ENCODE results near the gene GAN.

The GAN gene

GRCh38 chr16:81347425-81347824 lies 32.7 kb downstream of the GAN start:
- Histone ChIP-seq H3K27ac (ENCODE audit: low read depth in 2 of 2, low read length in 2 of 2) (no peak overlapping the region), H3K36me3 (ENCODE audit: control insufficient read depth in 2 of 2, insufficient read depth in 2 of 2, low read length in 2 of 2) (peaks cover 0 to 2% of the 10 kb centered on the region in 2 donors), H3K27me3 (ENCODE audit: control insufficient read depth in 2 of 2, insufficient read depth in 2 of 2, low read length in 2 of 2) (no peaks in the 10 kb centered on the region), H3K4me1 (ENCODE audit: control insufficient read depth in 2 of 2, insufficient read depth in 2 of 2, low read length in 2 of 2) (no peaks in the 10 kb centered on the region), H3K9me3 (ENCODE audit: control insufficient read depth in 2 of 2, low read length in 2 of 2) (peaks cover 2 to 4% of the 10 kb centered on the region in 2 donors), H3K4me3 (ENCODE audit: low read length in 2 of 2) (no peak overlapping the region), H3K9ac (ENCODE audit: low read depth in 1 of 2, low read length in 2 of 2) (no peak overlapping the region)

GRCh38 chr16:81349608-81350305 lies 35.0 kb downstream of the GAN start:
- Histone ChIP-seq H3K4me3 (ENCODE audit: low read length in 2 of 2) (no peak overlapping the region), H3K27ac (ENCODE audit: low read depth in 2 of 2, low read length in 2 of 2) (no peak overlapping the region)

GRCh38 chr16:81350306-81350615 lies 35.5 kb downstream of the GAN start:
- H3K4me3 ChIP-seq (ENCODE audit: low read length in 2 of 2): no peak overlapping the region
- no peak overlapping the region for H3K9ac ChIP-seq (ENCODE audit: low read depth in 1 of 2, low read length in 2 of 2)
- peaks cover 2 to 4% of the 10 kb centered on the region in 2 donors for H3K9me3 ChIP-seq (ENCODE audit: control insufficient read depth in 2 of 2, low read length in 2 of 2)
- no peak overlapping the region for H3K27ac ChIP-seq (ENCODE audit: low read depth in 2 of 2, low read length in 2 of 2)
- H3K36me3 ChIP-seq (ENCODE audit: control insufficient read depth in 2 of 2, insufficient read depth in 2 of 2, low read length in 2 of 2): peaks cover 0 to 14% of the 10 kb centered on the region in 2 donors
- no peaks in the 10 kb centered on the region for H3K4me1 ChIP-seq (ENCODE audit: control insufficient read depth in 2 of 2, insufficient read depth in 2 of 2, low read length in 2 of 2)
- H3K27me3 ChIP-seq (ENCODE audit: control insufficient read depth in 2 of 2, insufficient read depth in 2 of 2, low read length in 2 of 2): no peaks in the 10 kb centered on the region

More at GRCh38 chr16:81349608-81350305, 35.0 kb downstream of the GAN start:
- no peaks in the 10 kb centered on the region for H3K27me3 ChIP-seq (ENCODE audit: control insufficient read depth in 2 of 2, insufficient read depth in 2 of 2, low read length in 2 of 2)
- H3K9me3 ChIP-seq (ENCODE audit: control insufficient read depth in 2 of 2, low read length in 2 of 2): peaks cover 2 to 4% of the 10 kb centered on the region in 2 donors
- H3K9ac ChIP-seq (ENCODE audit: low read depth in 1 of 2, low read length in 2 of 2): no peak overlapping the region
- peaks cover 0 to 12% of the 10 kb centered on the region in 2 donors for H3K36me3 ChIP-seq (ENCODE audit: control insufficient read depth in 2 of 2, insufficient read depth in 2 of 2, low read length in 2 of 2)
- no peaks in the 10 kb centered on the region for H3K4me1 ChIP-seq (ENCODE audit: control insufficient read depth in 2 of 2, insufficient read depth in 2 of 2, low read length in 2 of 2)

GRCh38 chr16:81353895-81354294 lies 39.1 kb downstream of the GAN start:
- Histone ChIP-seq H3K9ac (ENCODE audit: low read depth in 1 of 2, low read length in 2 of 2) (no peak overlapping the region), H3K27me3 (ENCODE audit: control insufficient read depth in 2 of 2, insufficient read depth in 2 of 2, low read length in 2 of 2) (no peaks in the 10 kb centered on the region), H3K9me3 (ENCODE audit: control insufficient read depth in 2 of 2, low read length in 2 of 2) (no peaks in the 10 kb centered on the region), H3K27ac (ENCODE audit: low read depth in 2 of 2, low read length in 2 of 2) (no peak overlapping the region), H3K4me3 (ENCODE audit: low read length in 2 of 2) (no peak overlapping the region), H3K4me1 (ENCODE audit: control insufficient read depth in 2 of 2, insufficient read depth in 2 of 2, low read length in 2 of 2) (no peaks in the 10 kb centered on the region), H3K36me3 (ENCODE audit: control insufficient read depth in 2 of 2, insufficient read depth in 2 of 2, low read length in 2 of 2) (peaks cover 13 to 22% of the 10 kb centered on the region in 2 donors)

- H3K9ac ChIP-seq (ENCODE audit: low read depth in 1 of 2, low read length in 2 of 2): no peak overlapping the region
These were observed 43.0 kb downstream of the GAN start for GRCh38 chr16:81357711-81358260.

GRCh38 chr16:81358860-81359259 lies 44.1 kb downstream of the GAN start:
- Histone ChIP-seq H3K4me1 (ENCODE audit: control insufficient read depth in 2 of 2, insufficient read depth in 2 of 2, low read length in 2 of 2) (no peaks in the 10 kb centered on the region), H3K27me3 (ENCODE audit: control insufficient read depth in 2 of 2, insufficient read depth in 2 of 2, low read length in 2 of 2) (no peaks in the 10 kb centered on the region), H3K36me3 (ENCODE audit: control insufficient read depth in 2 of 2, insufficient read depth in 2 of 2, low read length in 2 of 2) (peaks cover 31 to 34% of the 10 kb centered on the region in 2 donors), H3K4me3 (ENCODE audit: low read length in 2 of 2) (no peak overlapping the region), H3K27ac (ENCODE audit: low read depth in 2 of 2, low read length in 2 of 2) (no peak overlapping the region), H3K9me3 (ENCODE audit: control insufficient read depth in 2 of 2, low read length in 2 of 2) (no peaks in the 10 kb centered on the region), H3K9ac (ENCODE audit: low read depth in 1 of 2, low read length in 2 of 2) (no peak overlapping the region)

More at GRCh38 chr16:81357711-81358260, 43.0 kb downstream of the GAN start:
- Histone ChIP-seq H3K9me3 (ENCODE audit: control insufficient read depth in 2 of 2, low read length in 2 of 2) (no peaks in the 10 kb centered on the region), H3K4me1 (ENCODE audit: control insufficient read depth in 2 of 2, insufficient read depth in 2 of 2, low read length in 2 of 2) (no peaks in the 10 kb centered on the region), H3K4me3 (ENCODE audit: low read length in 2 of 2) (no peak overlapping the region), H3K27me3 (ENCODE audit: control insufficient read depth in 2 of 2, insufficient read depth in 2 of 2, low read length in 2 of 2) (no peaks in the 10 kb centered on the region), H3K27ac (ENCODE audit: low read depth in 2 of 2, low read length in 2 of 2) (no peak overlapping the region), H3K36me3 (ENCODE audit: control insufficient read depth in 2 of 2, insufficient read depth in 2 of 2, low read length in 2 of 2) (peaks cover 27 to 30% of the 10 kb centered on the region in 2 donors)

GRCh38 chr16:81360135-81360534 lies 45.4 kb downstream of the GAN start:
- peaks cover 32 to 42% of the 10 kb centered on the region in 2 donors for H3K36me3 ChIP-seq (ENCODE audit: control insufficient read depth in 2 of 2, insufficient read depth in 2 of 2, low read length in 2 of 2)
- no peak overlapping the region for H3K9ac ChIP-seq (ENCODE audit: low read depth in 1 of 2, low read length in 2 of 2)
- H3K4me3 ChIP-seq (ENCODE audit: low read length in 2 of 2): no peak overlapping the region
- H3K4me1 ChIP-seq (ENCODE audit: control insufficient read depth in 2 of 2, insufficient read depth in 2 of 2, low read length in 2 of 2): no peaks in the 10 kb centered on the region
- no peaks in the 10 kb centered on the region for H3K9me3 ChIP-seq (ENCODE audit: control insufficient read depth in 2 of 2, low read length in 2 of 2)
- no peak overlapping the region for H3K27ac ChIP-seq (ENCODE audit: low read depth in 2 of 2, low read length in 2 of 2)
- H3K27me3 ChIP-seq (ENCODE audit: control insufficient read depth in 2 of 2, insufficient read depth in 2 of 2, low read length in 2 of 2): no peaks in the 10 kb centered on the region

GRCh38 chr16:81365731-81366130 lies 51.0 kb downstream of the GAN start:
- Histone ChIP-seq H3K4me3 (ENCODE audit: low read length in 2 of 2) (no peak overlapping the region), H3K4me1 (ENCODE audit: control insufficient read depth in 2 of 2, insufficient read depth in 2 of 2, low read length in 2 of 2) (no peaks in the 10 kb centered on the region), H3K9me3 (ENCODE audit: control insufficient read depth in 2 of 2, low read length in 2 of 2) (no peaks in the 10 kb centered on the region), H3K36me3 (ENCODE audit: control insufficient read depth in 2 of 2, insufficient read depth in 2 of 2, low read length in 2 of 2) (peaks cover 42 to 48% of the 10 kb centered on the region in 2 donors), H3K27me3 (ENCODE audit: control insufficient read depth in 2 of 2, insufficient read depth in 2 of 2, low read length in 2 of 2) (no peaks in the 10 kb centered on the region), H3K9ac (ENCODE audit: low read depth in 1 of 2, low read length in 2 of 2) (no peak overlapping the region), H3K27ac (ENCODE audit: low read depth in 2 of 2, low read length in 2 of 2) (no peak overlapping the region)

GRCh38 chr16:81366316-81366932 lies 51.7 kb downstream of the GAN start:
- no peak overlapping the region for H3K27ac ChIP-seq (ENCODE audit: low read depth in 2 of 2, low read length in 2 of 2)
- H3K9me3 ChIP-seq (ENCODE audit: control insufficient read depth in 2 of 2, low read length in 2 of 2): no peaks in the 10 kb centered on the region
- H3K9ac ChIP-seq (ENCODE audit: low read depth in 1 of 2, low read length in 2 of 2): no peak overlapping the region
- no peaks in the 10 kb centered on the region for H3K4me1 ChIP-seq (ENCODE audit: control insufficient read depth in 2 of 2, insufficient read depth in 2 of 2, low read length in 2 of 2)
- no peak overlapping the region for H3K4me3 ChIP-seq (ENCODE audit: low read length in 2 of 2)
- H3K36me3 ChIP-seq (ENCODE audit: control insufficient read depth in 2 of 2, insufficient read depth in 2 of 2, low read length in 2 of 2): peaks cover 46 to 48% of the 10 kb centered on the region in 2 donors
- no peaks in the 10 kb centered on the region for H3K27me3 ChIP-seq (ENCODE audit: control insufficient read depth in 2 of 2, insufficient read depth in 2 of 2, low read length in 2 of 2)

GRCh38 chr16:81367821-81368220 lies 53.1 kb downstream of the GAN start:
- no peaks in the 10 kb centered on the region for H3K27me3 ChIP-seq (ENCODE audit: control insufficient read depth in 2 of 2, insufficient read depth in 2 of 2, low read length in 2 of 2)
- peaks cover 37 to 44% of the 10 kb centered on the region in 2 donors for H3K36me3 ChIP-seq (ENCODE audit: control insufficient read depth in 2 of 2, insufficient read depth in 2 of 2, low read length in 2 of 2)
- H3K4me1 ChIP-seq (ENCODE audit: control insufficient read depth in 2 of 2, insufficient read depth in 2 of 2, low read length in 2 of 2): no peaks in the 10 kb centered on the region
- H3K4me3 ChIP-seq (ENCODE audit: low read length in 2 of 2): no peak overlapping the region
- H3K9ac ChIP-seq (ENCODE audit: low read depth in 1 of 2, low read length in 2 of 2): no peak overlapping the region
- H3K9me3 ChIP-seq (ENCODE audit: control insufficient read depth in 2 of 2, low read length in 2 of 2): no peaks in the 10 kb centered on the region
- H3K27ac ChIP-seq (ENCODE audit: low read depth in 2 of 2, low read length in 2 of 2): no peak overlapping the region

All from mucosa of rectum (tissue), 2 donors.